T1000 (cell line): ENCODE results near the gene GPX3.

Experiments
- DNase-seq: peaks from one replicate; lab custom pipeline; 2025; ENCODE audit warnings: mixed read lengths; lab: John Stamatoyannopoulos, UW

Gene GPX3

DNA sequence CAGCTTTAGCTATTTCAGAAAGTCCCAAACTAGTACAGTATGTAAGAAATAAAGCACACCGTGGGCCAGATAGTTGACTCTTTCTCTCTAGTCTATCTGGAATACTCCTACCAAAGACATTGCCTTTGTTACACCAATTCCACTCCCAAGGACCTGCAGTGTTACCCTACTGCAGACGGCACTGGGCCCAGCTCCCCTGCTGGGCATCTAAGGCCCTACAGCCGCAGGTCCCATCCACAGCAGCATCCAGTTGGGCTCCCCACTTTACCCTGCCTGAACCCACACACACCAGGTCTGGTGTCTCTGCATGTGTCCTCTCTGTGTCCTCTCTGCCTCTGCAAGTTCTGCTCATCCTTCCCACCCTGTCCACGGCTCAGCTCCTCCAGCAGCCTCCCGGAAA, 37.9 kb downstream of the GPX3 start:
- DNase-seq: no peak

DNA sequence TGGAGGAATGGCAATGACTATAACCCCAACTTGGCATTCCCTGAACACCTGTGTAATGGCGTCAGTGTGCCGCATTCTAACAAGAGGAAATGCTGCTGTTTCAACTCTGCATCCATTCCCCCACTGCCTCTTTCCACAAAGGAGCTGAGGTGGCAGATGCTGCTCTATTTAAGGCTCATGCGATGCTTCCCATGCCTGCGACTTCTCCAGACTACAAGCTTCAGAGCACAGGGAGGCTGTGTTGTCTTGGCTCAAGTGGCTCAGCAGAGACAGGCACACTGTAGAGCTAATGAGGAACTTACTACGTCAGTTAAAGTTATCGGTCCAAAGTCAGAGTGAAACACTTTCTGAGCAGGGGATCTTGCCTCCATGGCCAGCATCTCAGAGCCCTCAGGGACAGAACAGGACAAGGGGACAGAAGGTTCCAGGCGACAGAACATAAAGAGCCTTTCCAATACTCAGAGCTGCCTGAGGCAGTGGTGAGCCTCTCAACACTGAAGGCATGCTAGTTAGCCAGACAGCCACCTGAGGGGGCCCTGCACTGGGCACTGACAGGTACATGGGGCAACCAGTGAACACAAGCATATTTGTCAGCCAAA, 38.6 kb downstream of the GPX3 start:
- no peak for DNase-seq

DNA sequence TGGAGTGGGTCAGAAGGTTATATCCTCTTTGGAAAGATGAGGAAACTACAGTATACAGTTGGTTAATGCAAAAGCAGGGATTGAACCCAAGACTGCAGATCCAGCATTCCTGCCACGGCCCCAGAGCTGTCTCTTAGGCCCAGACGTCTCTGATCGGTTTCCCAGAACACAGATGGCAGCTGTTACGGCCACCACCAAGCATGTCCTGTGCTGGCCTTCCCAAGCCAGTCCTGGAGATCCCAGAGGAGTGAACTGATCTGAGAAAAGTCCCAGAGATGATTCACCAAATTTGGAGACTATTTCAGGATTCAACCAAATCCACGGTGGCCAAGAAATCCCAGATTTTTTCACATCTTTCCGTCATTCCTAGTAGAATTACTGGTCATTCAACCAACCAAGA, 40.4 kb downstream of the GPX3 start:
- no peak for DNase-seq

DNA sequence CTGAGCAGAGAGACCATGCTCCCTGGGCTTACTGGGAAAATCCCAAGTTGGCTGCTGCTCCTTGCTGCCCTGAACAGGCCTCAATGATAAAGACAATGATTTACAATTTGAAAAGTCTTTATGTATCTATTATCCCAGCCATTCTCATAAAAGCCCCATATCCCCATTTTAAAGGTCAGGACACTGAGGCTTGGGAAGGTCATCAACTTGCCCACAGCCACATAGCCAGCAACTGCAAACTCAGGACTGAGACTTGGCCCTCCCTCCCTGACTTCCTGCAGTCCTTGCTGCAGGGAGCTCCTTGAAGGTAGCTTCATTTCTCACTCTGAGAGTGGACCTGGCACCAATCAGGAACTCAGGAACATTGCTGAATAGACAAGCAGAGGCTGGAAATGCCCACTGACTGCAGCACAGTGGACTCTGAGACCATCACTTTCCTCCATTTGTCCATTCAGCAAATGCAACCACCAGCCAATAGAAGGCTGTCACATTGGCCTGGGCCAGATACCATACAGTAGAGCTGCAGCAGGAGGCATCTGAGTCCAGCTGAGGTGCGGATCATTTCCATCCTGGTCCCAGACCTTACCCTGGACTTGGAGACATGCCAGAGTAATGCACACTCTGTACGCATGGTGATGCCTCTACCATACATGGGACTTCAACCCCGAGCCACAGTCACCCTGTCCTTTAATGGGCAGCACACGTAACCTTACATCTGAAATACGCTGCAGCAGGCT, 42.2 kb downstream of the GPX3 start:
- DNase-seq: no peak

DNA sequence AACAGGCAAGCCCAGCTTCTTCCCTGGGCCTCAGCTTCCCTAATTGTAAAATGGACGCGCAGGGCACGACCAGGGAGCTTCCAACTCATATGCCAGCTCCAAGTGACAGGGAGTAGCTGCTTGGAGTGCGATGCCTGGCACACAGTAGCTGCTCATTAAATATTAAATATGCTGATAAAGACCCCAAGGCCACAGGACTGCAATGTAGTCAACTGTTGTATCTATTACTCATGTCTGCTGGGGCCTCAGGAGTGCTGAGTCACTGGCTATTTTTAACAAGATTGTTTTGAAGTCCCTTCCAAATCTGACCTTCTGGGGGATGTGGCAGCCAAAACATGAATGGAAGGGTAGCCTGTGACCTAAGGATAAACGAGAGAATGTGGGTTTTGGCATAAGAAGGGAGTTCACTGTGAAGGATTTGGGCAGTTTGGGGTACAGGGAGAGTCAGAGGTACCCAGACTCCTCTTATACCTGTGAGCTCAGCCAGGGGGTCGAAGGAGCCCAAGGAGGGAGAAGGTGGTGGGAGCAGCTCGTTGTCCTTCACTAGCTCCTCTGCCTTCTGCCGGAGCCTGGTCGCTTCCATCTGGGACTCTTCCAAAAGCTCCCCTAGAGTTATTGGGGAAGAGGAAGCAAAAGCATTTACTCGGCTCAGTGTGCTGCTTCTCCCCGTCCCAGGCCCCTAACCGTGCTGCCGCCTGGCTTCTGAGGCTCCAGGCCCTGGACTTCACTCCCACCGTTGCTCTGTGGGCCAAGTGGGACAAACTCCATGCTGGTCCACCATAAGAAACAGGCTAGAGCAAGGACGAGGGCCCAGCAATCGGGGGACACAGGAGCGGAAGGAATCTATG, 43.0 kb downstream of the GPX3 start:
- peak; percentile 29 for DNase-seq

DNA sequence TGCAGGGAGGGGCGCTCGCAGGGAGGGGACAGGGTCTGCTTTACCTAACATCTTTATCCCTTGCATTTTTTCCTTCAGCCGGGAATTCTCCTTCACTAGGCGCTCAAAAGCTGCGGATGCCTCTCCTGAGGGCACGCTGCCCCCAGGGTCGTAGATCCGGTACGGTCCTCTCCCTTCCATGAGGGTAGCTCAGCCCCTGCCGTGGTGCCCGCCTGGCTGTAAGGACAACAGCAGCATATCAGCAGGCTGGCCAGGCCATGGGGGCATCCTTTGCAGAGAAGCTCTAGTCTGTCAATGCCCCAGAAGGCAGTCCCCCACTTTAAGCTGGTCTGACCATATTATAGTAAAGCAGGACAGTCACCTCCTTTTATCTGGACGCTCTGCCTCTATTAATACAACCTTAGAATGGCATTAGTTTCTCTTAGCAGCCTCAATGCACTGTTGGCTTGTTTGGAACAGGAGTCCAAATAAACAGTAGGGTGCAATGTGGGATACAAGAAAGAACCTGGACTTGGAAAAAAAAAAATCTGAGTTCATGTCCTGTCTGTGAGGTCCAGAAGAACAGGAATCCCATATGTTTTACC, 44.6 kb downstream of the GPX3 start:
- no peak for DNase-seq

DNA sequence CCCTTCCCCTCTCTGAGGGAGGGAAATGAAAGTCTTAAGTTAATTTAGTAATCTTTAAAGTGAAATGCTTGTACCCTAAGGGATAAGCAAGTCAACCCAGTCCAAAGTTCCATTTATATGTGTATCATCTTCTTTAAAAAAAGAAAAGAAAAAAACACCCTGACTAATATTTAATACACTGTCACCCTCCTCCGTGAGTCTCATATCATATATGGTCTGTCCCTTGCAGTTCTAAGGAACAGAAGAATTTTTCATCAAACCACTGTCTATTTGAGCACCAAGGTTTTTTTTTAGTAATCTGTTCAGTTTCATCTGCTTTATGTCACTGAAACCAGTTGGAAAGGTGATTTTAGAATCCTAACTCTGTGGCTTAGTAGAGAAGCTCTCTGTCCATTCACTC, 45.2 kb downstream of the GPX3 start:
- DNase-seq: no peak

DNA sequence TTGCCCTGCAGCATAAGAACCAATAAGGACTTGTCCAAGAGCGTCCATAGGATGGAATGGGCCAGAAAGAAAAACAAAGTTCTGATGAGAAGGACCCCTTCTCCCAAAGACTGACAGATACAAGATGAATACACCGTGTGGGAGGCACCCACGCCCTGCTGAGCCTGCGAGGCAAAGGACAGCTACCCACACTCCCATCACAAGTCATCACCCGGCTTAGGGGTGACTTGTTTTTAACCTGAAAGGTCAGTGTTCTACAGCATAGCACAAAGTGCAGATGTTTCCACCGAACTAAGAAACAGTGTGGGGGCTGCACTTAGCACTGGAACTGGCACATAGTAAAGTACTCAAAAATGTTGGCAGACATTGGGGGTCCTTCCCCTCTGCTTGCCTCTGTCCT, 46.5 kb downstream of the GPX3 start:
- DNase-seq: no peak

DNA sequence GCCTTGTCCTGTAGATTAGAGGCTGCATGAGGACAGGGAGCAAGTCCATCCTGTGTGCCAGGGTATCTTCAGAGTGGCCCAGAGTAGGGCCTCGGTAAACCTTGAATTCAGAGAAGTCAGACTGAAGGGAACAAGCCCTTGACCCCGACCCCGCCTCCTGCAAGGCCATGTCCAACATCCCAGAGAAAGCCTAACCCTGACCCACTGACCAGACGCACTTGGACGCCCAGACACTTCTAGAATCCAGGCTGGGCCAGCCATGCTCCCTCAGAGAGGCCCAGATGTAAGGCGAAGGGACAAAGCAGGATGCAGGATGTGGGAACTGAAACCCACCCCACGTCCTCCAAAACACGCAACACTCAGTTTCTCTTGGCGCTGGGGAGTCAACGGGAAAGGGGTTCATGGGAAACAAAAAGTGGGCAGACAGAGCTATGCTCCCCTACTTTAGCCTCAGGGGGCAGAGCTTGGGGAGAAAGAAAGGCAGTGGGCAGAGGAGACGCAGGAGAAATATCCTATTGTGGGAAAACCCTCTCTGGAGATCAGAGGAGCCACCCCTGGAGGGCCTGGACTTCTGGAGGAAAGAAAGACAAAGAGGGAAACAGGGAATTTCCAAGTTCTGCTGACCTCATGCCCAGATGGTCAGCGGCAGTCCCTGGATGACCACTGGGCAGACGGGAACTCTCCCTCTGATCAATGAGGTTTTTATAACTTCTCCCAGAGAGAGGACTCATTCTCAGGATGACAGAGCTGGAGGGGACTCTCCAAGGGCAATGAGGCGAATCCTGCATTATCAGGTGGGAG, 47.4 kb downstream of the GPX3 start:
- no peak for DNase-seq

DNA sequence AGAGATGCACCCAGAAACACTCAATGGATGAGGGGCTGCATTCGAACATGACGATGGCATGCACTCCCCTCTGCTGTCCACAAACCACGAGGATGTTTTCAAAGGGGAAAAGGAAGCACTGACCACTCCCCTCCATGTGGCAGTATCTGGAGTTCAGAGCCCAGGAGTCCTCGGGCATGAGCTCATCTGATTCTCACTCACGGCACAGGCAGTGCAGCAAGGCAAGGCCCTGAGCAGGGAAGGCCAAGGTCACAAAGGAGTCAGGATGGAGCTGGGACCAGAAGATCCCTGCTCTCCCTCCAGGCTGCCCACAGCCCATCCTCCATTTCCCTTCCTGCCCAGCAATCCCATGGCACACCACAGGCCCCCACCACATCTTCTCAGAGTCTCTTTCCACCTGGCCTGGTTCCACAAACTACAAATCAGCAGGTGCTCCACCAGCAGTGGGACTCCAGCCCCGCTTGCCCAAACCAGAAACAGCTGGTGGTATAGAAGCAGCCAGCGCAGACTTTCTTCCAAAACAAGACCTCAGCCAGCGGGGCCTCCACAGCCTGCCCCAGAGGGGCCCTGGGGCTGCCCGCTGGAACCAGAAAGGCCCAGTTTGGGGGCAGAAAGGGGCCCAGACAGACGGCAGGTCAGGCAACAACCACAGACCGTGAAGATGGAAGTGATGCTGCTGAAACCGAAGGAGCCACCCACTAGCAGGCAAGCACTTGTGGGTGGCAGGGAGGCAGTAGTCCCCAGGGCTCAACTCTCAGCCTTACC, 48.2 kb downstream of the GPX3 start:
- no peak for DNase-seq

DNA sequence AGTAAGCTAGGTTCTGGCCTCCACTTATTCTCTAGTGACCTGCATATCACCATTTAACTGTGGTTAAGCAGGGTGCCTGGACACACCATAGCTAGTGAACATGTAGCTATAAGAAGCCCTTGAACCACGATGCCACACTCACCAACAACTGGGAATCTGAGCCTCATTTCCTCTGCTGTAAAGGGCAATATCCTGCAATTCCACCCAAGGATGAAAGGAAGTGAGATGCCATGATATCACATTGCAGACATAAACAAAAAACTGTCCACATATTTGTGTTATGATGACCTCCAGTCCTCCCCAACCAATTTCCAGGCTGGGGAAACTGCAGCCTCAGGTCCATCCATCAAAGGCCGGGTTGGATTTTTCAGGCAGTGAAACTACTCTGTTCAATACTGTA, 50.1 kb downstream of the GPX3 start:
- no peak for DNase-seq

DNA sequence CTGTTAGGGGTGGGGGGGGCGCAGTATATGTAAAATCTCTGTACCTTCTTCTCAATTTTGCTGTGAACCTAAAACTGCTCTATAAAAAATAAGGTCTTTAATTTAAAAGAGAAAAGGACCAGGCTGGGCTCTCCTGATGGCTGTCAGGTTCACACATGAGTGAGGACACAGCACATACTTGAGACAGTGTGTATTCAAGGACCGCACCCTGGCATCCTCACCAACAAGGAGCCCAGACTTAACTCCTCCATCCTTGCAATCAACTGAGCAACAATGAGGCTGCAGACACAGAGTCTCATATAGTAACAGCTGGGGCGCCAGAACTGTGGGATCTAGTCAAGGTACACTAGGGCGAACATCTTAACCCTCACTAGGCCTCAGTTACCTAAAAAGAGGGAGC, 50.6 kb downstream of the GPX3 start:
- DNase-seq: no peak

DNA sequence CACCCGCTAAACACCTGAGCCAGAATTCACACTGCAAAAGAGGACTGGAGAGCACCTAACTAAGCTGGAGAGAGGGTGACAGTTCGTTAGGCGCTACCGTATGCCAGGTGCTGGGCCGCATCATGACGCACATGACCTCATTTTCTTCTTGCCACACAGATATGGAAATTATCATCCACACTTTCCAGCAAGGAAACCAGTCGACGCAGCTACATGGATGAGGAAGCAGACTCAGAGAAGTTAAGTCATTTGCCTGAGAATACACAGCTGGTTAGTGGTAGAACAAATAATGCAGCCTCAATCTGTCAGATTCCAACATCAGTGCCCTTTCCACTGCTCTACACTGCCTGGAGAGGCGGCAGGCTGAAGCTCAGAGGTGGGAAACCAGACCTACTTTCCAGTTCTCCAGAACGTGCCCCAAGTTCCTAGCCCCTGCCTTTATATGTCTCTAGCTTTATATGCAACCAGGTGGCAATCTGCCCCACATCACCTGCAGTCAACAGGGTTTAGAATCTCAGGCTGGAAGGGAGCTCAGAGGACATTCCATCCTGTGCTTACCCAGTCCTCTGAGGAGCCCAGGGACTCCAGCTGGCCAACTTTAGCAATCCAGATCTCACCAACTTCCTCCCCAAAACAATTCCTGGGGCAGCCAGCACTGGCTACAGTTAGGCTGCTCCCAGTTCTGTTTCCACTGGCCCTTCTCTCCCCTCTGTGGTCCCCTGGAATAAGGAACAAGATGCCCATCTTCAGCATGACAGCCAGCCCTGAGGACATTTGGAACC, 51.6 kb downstream of the GPX3 start:
- DNase-seq: no peak

DNA sequence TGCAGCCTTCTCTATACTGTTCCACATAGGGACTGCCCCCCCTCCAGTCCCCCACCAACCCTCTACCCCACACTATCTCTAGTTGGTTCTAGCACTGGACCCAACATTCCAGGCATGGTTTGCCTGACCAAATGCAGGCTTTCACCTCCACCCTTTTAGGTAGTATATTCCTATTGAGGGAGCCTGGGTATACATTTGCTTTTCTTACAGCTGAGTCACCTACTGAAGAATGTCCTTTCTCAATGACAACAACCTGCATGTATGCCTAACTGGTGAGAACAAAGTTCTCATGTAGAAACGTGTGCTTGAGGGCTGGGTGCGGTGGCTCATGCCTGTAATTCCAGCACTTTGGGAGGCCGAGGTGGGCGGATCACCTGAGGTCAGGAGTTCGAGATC, 52.2 kb downstream of the GPX3 start:
- no peak for DNase-seq

DNA sequence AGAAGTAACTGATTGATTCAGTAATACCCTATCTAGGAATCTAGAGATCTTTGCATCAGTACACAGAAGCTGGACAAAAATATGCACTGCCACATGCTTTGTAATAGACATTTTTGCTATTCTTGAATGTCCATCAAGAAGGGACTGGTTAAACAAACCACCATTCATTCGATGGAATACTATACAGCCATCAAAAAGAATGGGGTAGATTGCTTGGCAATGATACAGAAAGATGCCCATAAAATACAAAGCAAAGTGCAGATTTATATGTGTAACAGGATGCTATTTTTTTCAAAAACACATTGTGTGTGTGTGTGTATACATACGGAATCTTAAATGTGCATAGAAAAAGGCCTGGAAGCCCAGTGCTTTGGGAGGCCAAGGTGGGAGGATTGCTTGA, 52.9 kb downstream of the GPX3 start:
- DNase-seq: no peak

DNA sequence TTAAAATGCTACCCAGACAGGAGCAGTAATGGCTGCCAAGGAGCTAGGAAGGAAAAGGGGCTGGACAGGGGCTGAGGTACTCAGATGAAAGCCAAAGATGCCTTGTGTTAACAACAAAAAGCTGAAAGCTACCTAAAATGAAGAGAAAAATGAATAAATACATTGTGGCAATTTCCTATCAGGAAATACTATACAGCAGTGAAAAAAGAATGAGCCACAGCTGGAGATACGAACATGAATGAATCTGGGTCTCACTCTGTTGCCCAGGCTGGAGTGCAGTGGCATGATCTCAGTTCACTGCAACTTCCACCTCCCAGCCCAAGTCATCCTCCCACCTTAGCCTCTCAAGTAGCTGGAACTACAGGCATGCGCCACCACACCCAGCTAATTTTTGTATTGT, 54.2 kb downstream of the GPX3 start:
- no peak for DNase-seq

DNA sequence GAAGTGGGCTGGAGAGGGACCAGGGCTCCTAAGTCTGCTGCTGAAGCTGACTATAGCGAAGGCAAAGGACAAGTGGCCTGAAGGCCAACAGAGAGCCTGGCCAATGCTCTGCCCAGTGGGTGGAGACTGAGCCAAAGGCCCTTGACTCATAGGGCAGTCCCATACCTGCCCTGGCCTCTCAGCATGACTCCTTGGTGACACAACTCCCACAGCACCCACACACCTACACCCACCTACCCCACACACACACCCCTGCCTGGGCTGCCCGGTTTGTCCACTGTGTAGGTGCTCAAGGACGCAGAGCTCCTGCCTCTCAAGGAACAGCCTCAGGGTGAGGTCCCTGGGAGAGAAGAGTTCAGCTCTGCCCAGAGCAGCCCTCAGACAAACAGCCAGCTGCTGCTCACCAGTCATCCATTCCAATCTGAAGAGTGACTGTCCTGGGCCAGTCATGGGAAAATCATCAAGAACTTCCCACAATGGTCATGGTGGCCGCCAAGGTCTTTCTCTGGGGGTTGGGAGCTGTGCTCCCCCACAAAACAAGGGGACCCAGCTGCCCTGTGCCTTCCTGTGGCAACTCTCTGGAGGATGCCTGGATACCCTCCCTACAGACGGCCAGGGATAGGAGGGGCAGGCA, 55.4 kb downstream of the GPX3 start:
- no peak for DNase-seq

DNA sequence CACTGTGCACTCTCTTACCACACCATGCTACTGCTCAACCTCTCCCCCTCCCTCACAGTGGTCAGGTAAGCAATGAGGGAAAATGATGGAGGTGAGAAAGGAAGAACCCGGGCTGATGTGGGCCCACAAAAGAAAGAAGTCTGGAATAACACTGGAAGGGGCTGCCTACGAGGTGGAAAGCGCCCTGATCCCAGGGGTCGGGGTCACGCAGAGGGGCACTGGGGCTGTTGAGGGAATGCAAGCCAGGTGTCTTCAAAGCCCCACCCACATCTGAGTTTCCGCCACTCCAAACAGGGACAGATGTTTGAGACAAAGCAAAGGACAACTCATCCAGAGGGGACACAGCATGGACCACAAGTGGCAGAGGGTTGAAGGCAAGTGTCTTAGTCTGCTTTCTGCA, 56.2 kb downstream of the GPX3 start:
- no peak for DNase-seq

DNA sequence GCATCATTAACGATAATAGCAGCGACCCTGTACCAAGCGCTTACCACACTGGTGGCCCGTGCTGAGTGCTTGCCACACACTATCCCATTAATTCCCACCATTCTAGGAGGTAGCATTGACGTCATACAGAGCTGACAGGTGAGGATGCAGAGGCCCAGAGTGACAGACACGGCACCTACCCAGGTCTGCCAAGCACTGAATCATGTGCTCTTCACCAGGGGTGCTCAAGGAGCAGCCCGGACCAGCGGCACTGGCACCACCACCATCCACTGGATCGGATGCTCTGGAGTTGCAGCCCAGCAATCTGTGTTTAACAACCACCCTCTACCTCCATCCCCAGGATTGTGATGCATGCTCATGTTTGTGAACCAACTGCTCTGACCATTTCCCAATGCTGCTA, 57.0 kb downstream of the GPX3 start:
- DNase-seq: no peak

DNA sequence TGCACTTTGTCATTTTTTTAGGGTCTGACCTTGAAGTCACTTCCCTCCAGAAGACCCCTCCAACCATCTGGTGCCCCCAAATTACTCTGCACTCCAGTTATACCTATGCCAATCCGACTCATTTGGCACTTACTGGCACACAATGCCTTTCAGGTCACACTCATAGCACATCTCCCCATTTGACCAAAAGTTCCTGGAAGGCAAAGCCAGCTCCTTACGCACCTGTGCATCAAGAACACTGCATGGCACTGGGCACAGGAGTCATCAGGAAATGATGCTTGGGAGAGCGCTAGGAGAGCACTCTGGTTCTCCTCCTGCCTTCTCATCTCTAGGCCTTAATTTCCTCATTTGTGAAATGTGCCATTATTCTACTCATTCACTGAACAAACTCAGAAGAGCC, 57.6 kb downstream of the GPX3 start:
- DNase-seq: no peak
